ENCODE data around the gene UBL7.

UBL7 gene

GRCh38 chr15:74422652-74423430 is 38.1 kb downstream of the UBL7 start:
- no peak for DNase-seq

DNA sequence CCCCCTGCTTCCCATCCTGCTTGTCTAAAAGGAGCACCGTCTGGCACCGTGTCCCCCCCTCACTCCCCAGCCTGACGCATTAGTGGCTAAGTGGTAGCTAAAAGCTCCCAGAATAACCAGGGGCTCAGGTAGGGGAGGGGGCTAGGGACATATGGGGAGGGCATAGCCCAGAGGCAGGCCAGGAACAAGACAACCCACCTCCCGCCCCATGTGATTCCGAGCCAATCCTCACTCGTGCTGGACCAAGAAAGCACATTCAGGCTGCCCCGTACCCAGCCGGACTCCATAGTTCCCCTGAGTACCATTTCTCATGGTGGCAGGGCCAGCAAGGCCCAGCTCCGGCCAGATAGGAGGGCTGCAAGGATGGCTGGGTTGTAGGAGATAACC is 38.7 kb downstream of the UBL7 start:
- no peak for DNase-seq

DNA sequence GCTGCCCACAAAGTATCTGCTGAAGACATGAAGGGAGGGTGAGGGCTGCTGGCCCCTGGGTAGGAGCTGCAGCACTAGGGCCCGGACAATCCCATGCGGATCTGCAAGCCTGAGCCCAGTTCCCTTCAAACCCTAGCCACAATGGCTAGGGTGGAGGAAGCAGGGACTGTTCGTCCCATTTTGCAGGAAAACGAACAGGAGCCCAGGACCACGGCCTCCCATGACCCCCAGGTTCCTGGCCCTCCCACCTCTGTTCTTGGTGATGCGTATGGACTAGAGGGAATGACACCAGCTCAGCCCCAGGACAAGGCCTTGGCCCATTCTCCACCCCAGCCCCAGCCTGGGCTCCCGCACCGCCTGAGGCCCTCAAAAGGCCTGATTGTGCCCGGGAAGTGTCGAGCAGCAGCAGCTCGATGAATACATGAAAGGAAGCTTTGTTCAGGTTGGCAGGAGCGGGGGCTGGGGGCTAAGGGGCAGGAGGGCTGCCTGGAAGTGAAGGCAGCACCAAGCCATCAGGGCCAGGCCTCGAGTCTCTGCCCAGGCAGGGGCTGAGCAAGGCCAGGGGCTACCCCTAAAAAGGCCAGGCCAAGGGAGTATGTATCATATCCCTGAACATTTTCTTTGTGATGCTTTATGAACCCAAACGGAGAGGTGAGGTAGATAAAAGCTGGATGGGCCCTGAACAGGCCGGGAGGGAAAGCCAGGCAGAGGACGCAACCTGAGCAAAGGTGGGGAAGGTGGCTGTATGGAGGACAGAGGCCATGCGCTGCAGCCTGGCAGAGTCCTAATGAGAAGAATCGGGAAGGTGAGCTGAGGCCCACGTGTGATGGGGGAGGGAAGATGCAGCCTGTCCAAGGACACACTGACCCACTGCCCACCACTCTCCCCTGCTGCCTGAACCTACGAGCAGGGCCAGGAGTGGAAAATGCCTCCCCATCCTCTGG is 39.4 kb downstream of the UBL7 start:
- DNase-seq = no peak

GRCh38 chr15:74420193-74420905 is 40.6 kb downstream of the UBL7 start:
- DNase-seq = no peak

- no peak for DNase-seq
Measured at GRCh38 chr15:74419432-74419831, 41.5 kb downstream of the UBL7 start.

GRCh38 chr15:74418575-74419338 is 42.2 kb downstream of the UBL7 start:
- DNase-seq = no peak

DNA sequence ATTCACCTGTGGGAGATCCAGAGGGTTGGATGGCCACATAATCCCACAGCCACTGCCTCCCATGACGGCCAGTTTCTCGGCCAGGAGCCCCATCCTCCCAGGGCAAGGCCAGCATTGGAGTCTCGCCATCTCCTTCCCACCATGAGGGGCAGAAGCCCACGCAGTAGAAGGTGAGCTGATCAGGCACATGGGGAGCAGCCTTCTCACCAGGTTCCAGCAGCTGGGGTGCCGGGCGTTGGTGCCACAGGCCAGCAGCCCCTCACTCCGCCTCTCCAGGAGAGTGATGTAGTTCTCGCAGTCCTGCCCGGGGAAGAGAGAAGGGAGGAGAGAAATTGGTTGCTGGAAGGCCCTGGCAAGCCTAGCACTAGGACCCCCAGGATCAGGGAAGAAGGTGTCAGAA is 43.3 kb downstream of the UBL7 start:
- no peak for DNase-seq

- DNase-seq = no peak
Measured at GRCh38 chr15:74417225-74417624, 43.7 kb downstream of the UBL7 start.

- no peak for DNase-seq
Measured at GRCh38 chr15:74415966-74416916, 44.7 kb downstream of the UBL7 start.

GRCh38 chr15:74414603-74415338 is 46.2 kb downstream of the UBL7 start:
- no peak for DNase-seq

- DNase-seq = no peak
Measured at GRCh38 chr15:74414081-74414580, 46.8 kb downstream of the UBL7 start.

DNA sequence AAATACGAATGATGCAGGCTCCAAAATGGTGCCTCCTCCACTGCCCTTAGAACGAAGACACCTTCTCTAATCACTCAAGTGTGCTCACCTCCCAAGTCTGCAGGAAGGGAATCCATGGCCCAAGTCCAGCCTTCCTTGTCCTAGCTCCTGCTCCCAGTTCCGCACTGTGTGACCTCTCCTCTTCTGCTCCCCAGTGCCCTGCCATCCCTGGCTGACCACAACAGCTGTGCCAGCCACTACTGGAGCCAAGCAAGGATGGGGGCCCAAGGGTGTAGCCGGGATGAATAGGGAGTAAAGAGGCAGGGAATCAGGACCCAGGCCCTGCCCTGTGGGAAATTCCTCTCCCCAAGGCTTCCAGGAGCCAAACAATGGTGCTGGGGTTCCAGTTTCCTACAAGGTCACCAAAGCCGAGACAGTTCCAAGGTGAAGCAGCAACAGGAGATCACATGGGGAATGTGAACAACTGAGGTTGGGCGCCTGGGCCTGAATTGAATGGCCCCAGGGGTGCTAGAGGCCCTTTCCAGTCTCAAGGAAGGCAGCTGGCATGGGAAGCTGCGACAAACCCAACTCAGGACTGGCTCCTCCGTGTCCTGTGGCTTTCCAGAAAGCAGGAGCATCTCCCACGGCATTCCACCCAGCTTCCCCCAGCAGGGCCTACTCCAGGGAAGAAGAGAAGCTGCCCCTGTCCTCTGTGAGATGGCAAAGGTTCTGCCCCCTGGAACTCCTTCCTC is 47.4 kb downstream of the UBL7 start:
- no peak for DNase-seq

DNA sequence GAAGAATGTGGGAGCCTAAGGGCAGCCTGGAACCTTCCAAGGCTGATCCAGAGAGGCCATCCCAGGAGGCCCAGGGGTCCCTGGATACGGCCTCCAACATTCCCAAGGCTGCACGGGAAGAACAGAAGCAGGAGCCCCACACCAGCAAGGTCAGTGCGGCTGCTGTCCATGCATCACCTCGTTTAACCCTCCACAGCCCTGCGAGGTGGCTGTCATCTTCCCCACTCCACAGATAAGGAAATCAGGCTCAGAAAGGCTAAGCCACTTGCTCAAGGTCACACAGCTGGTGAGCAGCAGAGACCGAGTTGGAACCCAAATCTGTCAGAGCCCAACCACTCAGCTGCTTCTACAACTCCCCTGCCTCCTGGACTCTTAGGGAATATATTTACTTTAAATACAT is 48.8 kb downstream of the UBL7 start:
- DNase-seq = no peak

DNA sequence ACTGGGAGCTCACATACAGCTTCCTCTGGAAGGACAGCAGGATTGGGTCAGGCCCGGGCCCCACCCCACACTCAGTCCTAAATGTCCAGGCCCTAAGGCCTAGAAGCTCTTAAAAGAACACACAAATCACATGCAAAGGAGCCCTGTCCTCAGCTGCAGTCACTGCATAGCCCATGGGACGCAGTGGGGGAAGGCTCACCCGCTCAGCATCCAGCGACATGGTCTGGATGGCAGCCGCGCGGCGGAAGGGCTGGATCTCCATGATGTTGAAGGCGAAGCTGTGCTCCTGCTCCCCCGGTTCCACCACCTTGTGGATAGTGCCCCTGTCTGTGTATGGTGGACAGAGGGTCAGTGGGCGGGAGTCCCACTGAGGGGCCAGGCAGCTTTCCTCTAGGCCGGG is 49.3 kb downstream of the UBL7 start:
- no peak for DNase-seq

GRCh38 chr15:74410502-74410901 is 50.5 kb downstream of the UBL7 start:
- no peak for DNase-seq

DNA sequence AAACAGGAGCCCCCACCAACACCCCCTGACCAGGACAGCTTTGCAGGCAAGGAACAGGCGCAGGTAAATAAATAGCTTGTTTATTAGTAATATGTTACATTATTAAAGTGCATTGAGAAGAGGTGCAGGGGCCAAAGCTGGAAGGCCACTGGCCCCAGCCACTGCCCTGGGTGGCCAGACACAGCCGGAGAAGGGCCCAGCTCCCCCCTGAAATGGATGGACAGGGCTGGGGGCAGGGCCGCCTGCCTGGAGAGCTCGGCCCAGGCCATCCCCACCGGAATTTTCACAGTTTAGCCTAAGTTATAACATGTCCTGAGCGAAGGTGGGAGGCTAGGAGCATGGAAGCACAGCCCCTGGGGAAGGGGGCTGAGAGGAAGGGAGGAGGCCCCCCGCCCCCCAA is 51.7 kb downstream of the UBL7 start:
- DNase-seq = no peak

DNA sequence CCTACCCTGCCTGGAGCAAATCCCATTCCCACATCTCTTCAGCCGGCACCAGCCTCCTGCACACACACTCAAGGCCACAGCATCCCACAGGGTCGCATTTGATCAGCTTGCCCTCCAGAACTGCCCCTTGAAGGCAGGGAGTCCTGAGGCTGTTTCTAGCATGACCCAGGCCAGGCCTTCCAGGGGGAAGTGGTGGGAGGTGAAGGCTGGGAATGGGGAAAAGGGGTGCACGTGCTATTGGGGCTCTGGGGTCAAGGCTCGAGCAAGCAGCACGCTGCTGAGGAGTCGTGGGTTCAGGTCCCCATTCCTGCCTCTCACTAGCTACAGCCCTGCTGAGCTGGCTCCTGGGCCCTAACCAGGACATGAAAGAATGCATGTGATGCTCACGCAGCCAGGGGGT is 52.1 kb downstream of the UBL7 start:
- no peak for DNase-seq

DNA sequence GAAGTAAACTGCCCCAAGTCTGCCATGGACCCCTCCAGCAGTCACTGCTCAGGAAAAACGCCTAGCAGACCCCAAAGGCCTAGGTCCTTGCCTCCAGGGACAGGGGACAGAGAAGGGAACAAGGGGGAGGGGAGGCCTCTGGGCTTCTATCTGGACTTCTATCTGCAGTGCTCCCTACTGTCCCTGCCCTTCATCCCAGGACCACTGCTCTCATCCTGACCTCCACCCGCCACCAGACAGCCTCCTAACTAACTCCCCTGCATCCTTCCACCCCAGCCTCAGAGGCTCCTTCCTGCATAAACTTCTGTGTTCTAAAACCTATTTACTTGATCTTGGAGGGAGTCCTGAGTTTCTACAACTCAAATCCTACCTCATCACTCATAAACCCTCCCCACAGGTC is 52.6 kb downstream of the UBL7 start:
- no peak for DNase-seq

DNA sequence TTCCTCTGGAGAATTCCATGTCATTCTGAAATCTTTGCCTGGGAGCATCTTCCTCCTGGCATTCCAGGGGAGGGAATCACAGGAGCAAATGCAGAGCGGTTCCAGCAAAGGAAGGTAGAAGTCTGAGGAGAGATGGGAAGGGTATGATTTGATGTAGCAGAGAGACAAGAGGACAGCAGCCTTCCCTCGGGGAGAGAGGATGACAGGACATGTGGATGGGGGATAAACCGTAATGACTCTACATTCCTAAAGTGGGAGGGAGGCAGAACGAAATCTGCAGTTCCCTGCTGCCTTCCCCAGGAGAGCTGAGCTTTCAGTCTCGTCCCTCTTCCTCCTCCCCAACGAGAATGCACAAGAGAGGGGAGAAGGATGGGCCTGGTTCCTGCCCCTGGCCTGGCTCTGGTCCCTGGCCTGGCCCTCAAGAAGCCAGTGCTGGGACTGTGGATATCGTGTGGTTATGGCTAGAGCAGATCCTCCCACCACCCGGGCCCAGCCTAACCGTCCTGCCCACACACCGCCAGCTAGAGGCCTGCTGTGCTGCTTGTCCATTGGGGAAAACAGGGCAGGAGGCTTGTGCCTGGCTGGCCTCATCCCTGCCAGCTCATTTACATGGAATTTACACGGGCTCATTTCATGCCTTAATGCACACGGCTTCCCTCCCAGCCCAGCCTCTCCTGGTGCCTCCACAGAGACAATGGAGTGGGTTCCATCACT is 53.8 kb downstream of the UBL7 start:
- DNase-seq = no peak

Data from activated CD4-positive, alpha-beta T cell treated with anti-CD3 and anti-CD28 coated beads, Interleukin-2, Interleukin-6, amounts not matched to agents 100 ng/mL and 50 ng/mL, durations not matched to agents 16 hours and 8 hours (primary cell).